Cardiac muscle cell (in vitro differentiated cells and primary cell): Measurements from ENCODE around the gene RPL26. TPM values are rescaled to one million over a fixed set of nuclear protein-coding genes. Genes with fewer than 3 reads are reported as not detected.
"Not testable (repeated sequence)": the region's sequence is repeated elsewhere in the genome, so short reads cannot be mapped to it uniquely, and the experiment has no call there.

ENCODE experiments used
- DNase-seq, 2 donors: peaks; one replicate each; pipeline versions ENCODE4 v3.0.0 to v3.0.0-alpha.2; 2010 to 2017; ENCODE audit warnings: low read depth in 1 of 2, low spot score in 1 of 2
- H3K27ac ChIP-seq: fragments of 200-600 bp; sonication (generic); 2 replicates; pipeline ENCODE4 v1.5.1; 2016
- H3K27me3 ChIP-seq: fragments of 200-600 bp; sonication (generic); 2 replicates; pipeline ENCODE4 v1.6.0; 2016; ENCODE audit warnings: control low read depth
- H3K36me3 ChIP-seq: fragments of 200-600 bp; sonication (generic); 2 replicates; pipeline ENCODE4 v1.5.1; 2016; ENCODE audit warnings: control low read depth
- H3K4me1 ChIP-seq: fragments of 200-600 bp; sonication (generic); 2 replicates; pipeline ENCODE4 v1.8.1; 2017; ENCODE audit warnings: low read depth, mild to moderate bottlenecking, mixed run types
- H3K4me3 ChIP-seq: fragments of 200-600 bp; sonication (generic); 2 replicates; pipeline ENCODE4 v1.5.1; 2016; ENCODE audit warnings: mild to moderate bottlenecking
- H3K9me3 ChIP-seq: fragments of 200-600 bp; sonication (generic); 2 replicates; pipeline ENCODE4 v1.5.1; 2017; ENCODE audit warnings: low read depth, mild to moderate bottlenecking, control low read depth
- CTCF ChIP-seq: IDR thresholded peaks from 2 replicates; pipeline ENCODE4 v1.5.1; 2012; ENCODE audit warnings: low read depth, mild to moderate bottlenecking, low read length
- polyA plus RNA-seq: library from polyadenylated mRNA; unstranded; fragments of >200 nt; fragmentation: Nextera tagmentation; extraction: Ambion mirVana; gene quantifications from 2 replicates; pipeline ENCODE4 v1.2.1, GENCODE V29; 2016
- total RNA-seq: library from RNA; depleted of rRNA; stranded (reverse); fragments of >200 nt; gene quantifications from 2 replicates; pipeline ENCODE4 v1.2.3, GENCODE V29; 2016

RPL26 gene
- total and polyA plus RNA-seq, 2 experiments from 2014 or later: 486 to 3,276 TPM

GRCh38 chr17:8397636-8398035, 14.6 kb upstream of the RPL26 start, which contains the start of gene RNF222:
Gene RNF222, minus strand, starts transcription at chr17:8397827. Its CDS starts 4,366 bp downstream, at chr17:8393461.
- no peaks in the 10 kb centered on the region for H3K36me3 ChIP-seq
- H3K9me3 ChIP-seq: no peaks in the 10 kb centered on the region
- no peak within 1 kb of the TSS for H3K4me3 ChIP-seq
- no peak for DNase-seq
- no peak within 1 kb of the TSS for H3K27ac ChIP-seq
- H3K27me3 ChIP-seq: no peaks in the 10 kb centered on the region
- H3K4me1 ChIP-seq: no peaks in the 10 kb centered on the region
- no peak for TF ChIP-seq CTCF

DNA sequence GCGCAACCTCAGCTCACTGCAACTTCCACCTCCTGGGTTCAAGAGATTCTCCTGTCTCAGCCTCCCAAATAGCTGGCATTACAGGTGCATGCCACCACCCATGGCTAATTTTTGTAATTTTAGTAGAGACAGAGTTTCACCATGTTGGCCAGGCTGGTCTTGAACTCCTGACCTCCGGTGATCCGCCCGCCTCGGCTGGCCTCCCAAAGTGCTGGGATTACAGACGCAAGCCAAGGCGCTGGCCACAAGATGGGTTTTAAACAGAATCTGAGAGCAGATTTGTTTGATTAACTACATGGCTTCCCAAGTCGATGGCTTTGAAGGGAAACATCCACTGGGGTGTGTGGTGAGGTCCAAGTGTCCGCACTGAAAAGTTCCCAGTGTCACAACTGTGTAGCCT, 11.5 kb upstream of the RPL26 start:
- H3K36me3 ChIP-seq, H3K27me3 ChIP-seq, H3K9me3 ChIP-seq, DNase-seq, H3K27ac ChIP-seq, H3K4me3 ChIP-seq, H3K4me1 ChIP-seq: not testable (repeated sequence)

DNA sequence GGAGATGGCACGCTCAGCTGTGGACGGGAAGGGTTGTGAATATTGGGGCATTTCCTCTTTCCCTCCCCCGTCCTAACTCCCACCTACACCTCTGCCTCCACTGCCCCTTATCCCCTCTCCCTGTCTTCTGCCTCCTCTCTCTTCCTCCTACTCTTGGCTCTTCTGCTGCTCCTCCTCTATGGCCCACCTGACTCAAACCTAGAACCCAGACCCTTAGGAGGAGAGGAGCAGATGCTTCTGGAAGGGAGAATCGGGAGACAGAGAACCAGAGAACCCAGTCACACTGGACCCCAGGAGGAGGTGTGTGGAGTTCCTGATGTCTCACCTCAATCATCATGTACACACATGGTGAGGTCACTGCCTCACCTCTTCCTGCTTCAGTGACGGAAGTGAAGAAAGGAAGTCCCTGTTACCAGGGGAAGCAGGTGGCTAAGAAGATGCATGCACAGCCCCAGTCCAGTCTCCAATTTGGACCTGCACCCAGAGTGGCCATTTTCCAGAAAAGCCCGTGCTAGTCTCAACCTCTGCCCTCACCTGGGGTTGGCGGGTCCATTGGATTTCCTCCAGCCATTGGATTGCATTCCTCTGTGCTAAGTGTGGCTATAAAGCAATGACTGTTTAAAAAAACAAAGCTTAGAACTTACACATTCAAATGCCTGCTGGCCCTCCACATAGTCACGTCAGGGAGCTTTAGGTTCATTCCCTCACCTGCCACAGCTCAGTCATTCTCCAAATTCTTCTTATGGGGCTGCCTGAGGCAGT, 10.7 kb upstream of the RPL26 start:
- Histone ChIP-seq H3K9me3 (no peaks in the 10 kb centered on the region), H3K4me3 (no peak overlapping the region), H3K27ac (no peak overlapping the region), H3K4me1 (no peaks in the 10 kb centered on the region), H3K27me3 (no peaks in the 10 kb centered on the region), H3K36me3 (no peaks in the 10 kb centered on the region)
- TF ChIP-seq CTCF: no peak
- DNase-seq: no peak

- no peaks in the 10 kb centered on the region for H3K9me3 ChIP-seq
- DNase-seq: no peak
- TF ChIP-seq CTCF: no peak
- H3K36me3 ChIP-seq: no peaks in the 10 kb centered on the region
- no peaks in the 10 kb centered on the region for H3K4me1 ChIP-seq
- no peaks in the 10 kb centered on the region for H3K27me3 ChIP-seq
- H3K4me3 ChIP-seq: no peak overlapping the region
- H3K27ac ChIP-seq: no peak overlapping the region
These were observed 9.9 kb upstream of the RPL26 start for GRCh38 chr17:8392674-8393469.

DNA sequence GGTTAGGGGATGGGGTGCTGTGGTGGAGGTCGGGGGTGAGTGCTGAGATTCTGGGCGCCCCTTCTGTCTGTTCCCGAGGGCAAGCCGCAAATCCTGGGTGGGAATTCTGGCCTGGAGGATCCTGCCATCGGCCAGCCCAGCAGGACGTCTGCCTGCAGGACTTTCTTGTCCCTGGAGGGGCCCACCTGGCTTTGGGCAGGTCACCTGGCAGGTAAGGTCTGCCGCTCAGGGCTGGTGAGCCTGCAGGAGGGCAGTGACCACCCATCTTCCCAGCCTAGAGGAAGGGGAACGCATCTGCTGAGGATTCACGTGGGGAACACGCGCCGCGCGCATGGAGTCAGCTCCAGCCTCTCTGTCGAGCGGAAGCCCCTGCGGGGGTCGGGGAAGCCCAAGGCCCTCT, 9.3 kb upstream of the RPL26 start:
- no peaks in the 10 kb centered on the region for H3K36me3 ChIP-seq
- H3K4me3 ChIP-seq: no peak overlapping the region
- no peak for TF ChIP-seq CTCF
- no peaks in the 10 kb centered on the region for H3K27me3 ChIP-seq
- no peaks in the 10 kb centered on the region for H3K9me3 ChIP-seq
- H3K27ac ChIP-seq: no peak overlapping the region
- no peak for DNase-seq
- no peaks in the 10 kb centered on the region for H3K4me1 ChIP-seq

- Histone ChIP-seq H3K27ac (no peak overlapping the region), H3K36me3 (no peaks in the 10 kb centered on the region), H3K4me1 (no peaks in the 10 kb centered on the region), H3K27me3 (no peaks in the 10 kb centered on the region), H3K9me3 (no peaks in the 10 kb centered on the region), H3K4me3 (no peak overlapping the region)
- no peak for TF ChIP-seq CTCF
- DNase-seq: peak in 1 of 2 donors; percentile 29
These were observed 8.7 kb upstream of the RPL26 start for GRCh38 chr17:8391711-8392110.
